Ovary (tissue), 9 donors: Measurements from ENCODE around the gene PRIMA1. TPM values are rescaled to one million over a fixed set of nuclear protein-coding genes. Genes with fewer than 3 reads are reported as not detected.

Experiments
- DNase-seq, 5 donors: peaks; one replicate each; pipeline ENCODE4 v3.0.0-alpha.2; 2019 to 2020
- H3K27ac ChIP-seq, 2 donors: fragments of 200-600 bp; one replicate each; pipeline versions ENCODE4 v1.5.1 to v1.8.0; 2019 to 2022
- H3K27me3 ChIP-seq: fragments of 200-600 bp; one replicate; pipeline ENCODE4 v1.8.0; 2022
- H3K36me3 ChIP-seq: fragments of 200-600 bp; sonication (generic); one replicate; pipeline ENCODE4 v1.5.1; 2019
- H3K4me1 ChIP-seq: one replicate; pipeline ENCODE4 v1.8.1; 2013; ENCODE audit warnings: mild to moderate bottlenecking, moderate library complexity; ENCODE audit not compliant: insufficient read depth
- H3K4me3 ChIP-seq: fragments of 200-600 bp; sonication (generic); one replicate; pipeline ENCODE4 v1.5.1; 2017
- H3K9me3 ChIP-seq, 2 donors: fragments of 200-600 bp in 1 of 2; sonication (generic) in 1 of 2; one replicate each; pipeline versions ENCODE4 v1.5.1 to v1.8.1; 2013 to 2019; ENCODE audit warnings: mild to moderate bottlenecking in 1 of 2, moderate library complexity in 1 of 2
- EP300 ChIP-seq: sonication (generic); formaldehyde crosslinking; IDR thresholded peaks from one replicate; pipeline ENCODE4 v1.6.1; 2017; ENCODE audit warnings: antibody characterized with exemption
- POLR2A ChIP-seq: fragments of 450-650 bp; IDR thresholded peaks from one replicate; pipeline ENCODE4 v1.6.1; 2017; ENCODE audit warnings: antibody characterized with exemption, mild to moderate bottlenecking, moderate library complexity
- WGBS, 3 donors: extraction: QIAGEN DNeasy Blood & Tissue Kit in 1 of 3; methylation state at CpG; one replicate each; pipeline versions ENCODE4 v1.1.5 to v1.1.7; 2013 to 2017; 5-methylcytosine and 5-hydroxymethylcytosine counted together
- intact Hi-C, 4 donors: fragments of 100-400 bp; cut with DNase I; formaldehyde crosslinking; loops; one replicate each; pipeline versions ENCODE4 v1.11.0 to v1.15.1; 2022 to 2023
- polyA plus RNA-seq, 2 donors: library from polyadenylated mRNA; stranded (reverse); fragments of 200-250 nt in 1 of 2; fragments of 350-450 nt in 1 of 2; fragmentation: Illumina TruSeq in 1 of 2; extraction: RNeasy Lipid Tissue Mini Kit (QIAGEN cat#74804) in 1 of 2; gene quantifications; one replicate each; pipeline ENCODE4 v1.2.3, GENCODE V29; 2013 to 2014
- total RNA-seq, 7 donors: library from RNA; depleted of rRNA in 2 of 7; stranded (reverse); fragments of >200 nt in 2 of 7; fragmentation: NEBNext Ultra II Directional in 3 of 7; extraction: Animal tissue kit (Norgen Biotek cat#: 25700) in 3 of 7; gene quantifications; one replicate each; pipeline versions ENCODE4 v1.1.0 to v1.2.4, GENCODE V29; 2016 to 2023
- TF ChIP-seq, protein P1 (sequence below), 3 donors: fragments of 450-650 bp in 2 of 3; fragments of 200-600 bp in 1 of 3; IDR thresholded peaks; one replicate each; pipeline versions ENCODE4 v1.5.1 to v1.8.0; 2016 to 2022; ENCODE audit warnings: antibody characterized with exemption in 3 of 3, mild to moderate bottlenecking in 1 of 3
- donor health status: DM: no; HTN: no; CAD: no; lungs with moderate emphysema.
- donor health status: DM: no; HTN: no; CAD: no.
- donor health status: Bipolar disorder and iron deficiency.
- donor health status: DM: yes; HTN: yes; CAD: no.
- donor health status: DM: no; HTN: no; CAD: no.
- donor health status: DM: yes; HTN: yes; CAD: no.

Gene PRIMA1
- total and polyA plus RNA-seq, 9 donors = 2.3 to 11.5 (median 4.2) TPM

DNA sequence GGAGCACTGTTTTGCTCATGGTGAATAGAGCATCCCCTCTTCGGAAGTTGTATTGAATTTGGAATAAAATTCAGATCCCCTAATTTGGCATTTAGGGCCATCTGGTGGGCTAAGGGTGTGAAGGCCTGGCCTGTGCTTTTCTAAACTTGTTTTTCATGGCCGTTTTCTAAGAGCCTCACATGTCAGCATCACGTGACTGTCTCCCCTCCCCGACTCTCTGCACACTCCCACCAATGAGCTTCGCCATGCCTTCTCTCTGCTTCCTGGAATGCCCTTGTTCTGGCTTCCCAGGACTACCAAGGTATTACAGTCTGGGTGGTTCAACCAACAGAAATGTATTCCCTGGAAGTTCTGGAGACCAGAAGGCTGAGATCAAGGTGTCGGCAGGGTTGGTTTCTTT lies 85.3 kb downstream of the PRIMA1 start:
- Histone ChIP-seq H3K4me1 (no peaks in the 10 kb centered on the region), H3K9me3 (no peaks in the 10 kb centered on the region), H3K27me3 (no peaks in the 10 kb centered on the region), H3K36me3 (no peaks in the 10 kb centered on the region), H3K4me3 (no peak overlapping the region), H3K27ac (no peak overlapping the region)
- intact Hi-C loops = no loop called here
- WGBS, 3 donors = 73 to 78% (median 76%) methylated on average over 6 of the region's 6 CpGs
- no peak for DNase-seq
- TF ChIP-seq POLR2A (no peak), EP300 (no peak)
- TF ChIP-seq, protein P1, sequence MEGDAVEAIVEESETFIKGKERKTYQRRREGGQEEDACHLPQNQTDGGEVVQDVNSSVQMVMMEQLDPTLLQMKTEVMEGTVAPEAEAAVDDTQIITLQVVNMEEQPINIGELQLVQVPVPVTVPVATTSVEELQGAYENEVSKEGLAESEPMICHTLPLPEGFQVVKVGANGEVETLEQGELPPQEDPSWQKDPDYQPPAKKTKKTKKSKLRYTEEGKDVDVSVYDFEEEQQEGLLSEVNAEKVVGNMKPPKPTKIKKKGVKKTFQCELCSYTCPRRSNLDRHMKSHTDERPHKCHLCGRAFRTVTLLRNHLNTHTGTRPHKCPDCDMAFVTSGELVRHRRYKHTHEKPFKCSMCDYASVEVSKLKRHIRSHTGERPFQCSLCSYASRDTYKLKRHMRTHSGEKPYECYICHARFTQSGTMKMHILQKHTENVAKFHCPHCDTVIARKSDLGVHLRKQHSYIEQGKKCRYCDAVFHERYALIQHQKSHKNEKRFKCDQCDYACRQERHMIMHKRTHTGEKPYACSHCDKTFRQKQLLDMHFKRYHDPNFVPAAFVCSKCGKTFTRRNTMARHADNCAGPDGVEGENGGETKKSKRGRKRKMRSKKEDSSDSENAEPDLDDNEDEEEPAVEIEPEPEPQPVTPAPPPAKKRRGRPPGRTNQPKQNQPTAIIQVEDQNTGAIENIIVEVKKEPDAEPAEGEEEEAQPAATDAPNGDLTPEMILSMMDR (IDR thresholded peaks at IDR 0.05) = no peak

DNA sequence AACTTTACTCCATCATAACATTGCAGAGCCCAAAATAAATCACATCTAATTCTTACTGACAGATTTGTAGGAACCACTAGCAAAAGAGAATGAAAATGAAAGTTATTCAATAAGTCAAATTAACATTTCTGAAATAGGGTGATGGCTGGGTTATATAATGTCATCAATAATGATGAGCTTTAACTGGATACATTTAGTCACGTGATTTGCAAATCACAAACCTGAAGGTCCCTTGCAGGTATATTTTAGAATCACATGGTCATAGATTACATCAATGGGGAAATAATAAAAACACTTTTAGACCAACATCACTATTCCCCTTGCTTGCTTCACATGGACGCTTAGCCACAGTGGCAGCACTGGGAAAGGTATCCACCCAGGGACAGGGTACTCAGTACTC lies 86.7 kb downstream of the PRIMA1 start:
- no peaks in the 10 kb centered on the region for H3K27me3 ChIP-seq
- H3K27ac ChIP-seq = no peak overlapping the region
- 86 to 88% (median 88%) methylated on average over 2 of the region's 2 CpGs for WGBS, 3 donors
- H3K9me3 ChIP-seq = no peaks in the 10 kb centered on the region
- intact Hi-C loops = no loop called here
- no peaks in the 10 kb centered on the region for H3K4me1 ChIP-seq
- TF ChIP-seq, protein P1 (IDR thresholded peaks at IDR 0.05) = no peak
- TF ChIP-seq EP300 (no peak), POLR2A (no peak)
- H3K4me3 ChIP-seq = no peak overlapping the region
- H3K36me3 ChIP-seq = no peaks in the 10 kb centered on the region
- DNase-seq = no peak

DNA sequence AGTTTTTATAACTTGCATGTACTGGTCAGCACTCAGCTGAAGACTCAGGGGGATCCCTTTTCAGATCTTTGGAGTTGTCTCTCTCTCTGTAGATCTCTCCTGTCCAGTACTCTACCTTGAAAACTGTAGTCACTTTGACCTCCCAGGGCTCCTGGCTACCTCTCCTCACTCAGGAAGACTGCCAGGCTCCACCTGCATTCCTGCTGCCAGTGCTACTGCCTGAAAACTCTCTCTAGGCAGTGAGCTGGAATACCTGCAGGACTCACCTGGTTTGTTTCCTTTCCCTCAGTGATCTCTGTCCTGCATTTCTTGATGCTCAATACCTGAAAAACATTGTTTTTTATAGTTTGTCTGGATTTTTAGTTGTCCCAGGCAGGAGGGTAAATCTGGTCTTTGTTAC lies 87.4 kb downstream of the PRIMA1 start:
- no peak for DNase-seq
- no peaks in the 10 kb centered on the region for H3K9me3 ChIP-seq
- H3K36me3 ChIP-seq = no peaks in the 10 kb centered on the region
- intact Hi-C loops = no loop called here
- H3K4me3 ChIP-seq = no peak overlapping the region
- no peaks in the 10 kb centered on the region for H3K27me3 ChIP-seq
- H3K27ac ChIP-seq = no peak overlapping the region
- TF ChIP-seq, protein P1 (IDR thresholded peaks at IDR 0.05) = no peak
- no peaks in the 10 kb centered on the region for H3K4me1 ChIP-seq

DNA sequence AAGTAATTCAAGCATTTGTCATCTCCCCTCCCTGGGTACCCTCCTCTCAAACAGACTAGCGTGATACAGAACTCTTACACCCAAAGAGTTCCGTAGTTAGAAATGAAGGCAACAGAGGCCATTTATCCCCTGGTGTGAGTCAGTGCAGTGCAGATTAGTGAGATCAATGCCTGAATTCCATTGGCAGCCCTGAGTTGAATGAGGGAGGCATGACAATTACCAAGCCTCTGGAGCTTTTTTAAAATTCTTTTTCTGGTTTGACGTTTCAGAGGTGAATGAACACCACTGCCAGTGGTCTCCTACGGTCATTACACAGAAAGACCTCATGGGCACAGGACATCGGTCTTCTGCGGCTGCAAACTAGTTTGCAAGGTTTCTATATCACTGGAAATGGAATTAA lies 94.4 kb downstream of the PRIMA1 start:
- DNase-seq = no peak
- WGBS, 3 donors = 57 to 81% (median 70%) methylated on average over 6 of the region's 6 CpGs
- TF ChIP-seq EP300 = no peak
- TF ChIP-seq, protein P1 (IDR thresholded peaks at IDR 0.05) = no peak
- TF ChIP-seq POLR2A = no peak
- no peak overlapping the region for H3K27ac ChIP-seq
- no peaks in the 10 kb centered on the region for H3K27me3 ChIP-seq
- intact Hi-C loops = no loop called here
- H3K4me3 ChIP-seq = no peak overlapping the region
- no peaks in the 10 kb centered on the region for H3K36me3 ChIP-seq
- no peaks in the 10 kb centered on the region for H3K4me1 ChIP-seq
- H3K9me3 ChIP-seq = no peaks in the 10 kb centered on the region
